ENCODE measurements around the gene TRIM26. TPM values are rescaled to one million over a fixed set of nuclear protein-coding genes. Genes with fewer than 3 reads are reported as not detected.
"Not testable (repeated sequence)": the region's sequence is repeated elsewhere in the genome, so short reads cannot be mapped to it uniquely, and the experiment has no call there.

Gene TRIM26
- total and polyA plus RNA-seq, 8 donors: 29.4 to 51.3 (median 31.9) TPM

GRCh38 chr6:30171677-30172471 is 41.3 kb downstream of the TRIM26 start:
- intact Hi-C loops (cut with DNase I): no loop called here
- peak in 3 of 4 donors; percentile 22 to 78 (median 47) for DNase-seq
- TF ChIP-seq CTCF (IDR thresholded peaks at IDR 0.05): no peak
- Histone ChIP-seq H3K36me3 (no peaks in the 10 kb centered on the region), H3K27ac (no peak overlapping the region), H3K27me3 (peaks cover 32 to 76% of the 10 kb centered on the region in 2 donors), H3K4me1 (peaks cover 6 to 10% of the 10 kb centered on the region in 2 donors), H3K9me3 (no peaks in the 10 kb centered on the region), H3K4me3 (no peak overlapping the region)
- peak; percentile 74 for ATAC-seq

GRCh38 chr6:30169658-30170614 is 43.3 kb downstream of the TRIM26 start:
- Histone ChIP-seq H3K27me3 (peaks cover 25 to 62% of the 10 kb centered on the region in 2 donors), H3K4me3 (no peak overlapping the region), H3K4me1 (peaks cover 6 to 10% of the 10 kb centered on the region in 2 donors), H3K36me3 (no peaks in the 10 kb centered on the region), H3K9me3 (no peaks in the 10 kb centered on the region), H3K27ac (no peak overlapping the region)
- DNase-seq: peak in 2 of 4 donors; percentile 12 to 43
- peak; percentile 91 for ATAC-seq
- intact Hi-C loops (cut with DNase I): no loop called here
- peak; percentile 71 to 82 for TF ChIP-seq CTCF (IDR thresholded peaks at IDR 0.05)

GRCh38 chr6:30168741-30169140 is 44.5 kb downstream of the TRIM26 start:
- ATAC-seq (no peak), DNase-seq (no peak)
- no peak overlapping the region for H3K4me3 ChIP-seq
- intact Hi-C loops (cut with DNase I): no loop called here
- H3K4me1 ChIP-seq: peaks cover 6 to 10% of the 10 kb centered on the region in 2 donors
- H3K9me3 ChIP-seq: no peaks in the 10 kb centered on the region
- no peak overlapping the region for H3K27ac ChIP-seq
- no peaks in the 10 kb centered on the region for H3K36me3 ChIP-seq
- TF ChIP-seq CTCF (IDR thresholded peaks at IDR 0.05): no peak
- peaks cover 25 to 55% of the 10 kb centered on the region in 2 donors for H3K27me3 ChIP-seq

- Histone ChIP-seq H3K36me3 (no peaks in the 10 kb centered on the region), H3K4me3 (no peak overlapping the region), H3K4me1 (peaks cover 6 to 7% of the 10 kb centered on the region in 2 donors), H3K27me3 (peaks cover 18 to 46% of the 10 kb centered on the region in 2 donors), H3K9me3 (no peaks in the 10 kb centered on the region), H3K27ac (no peak overlapping the region)
- no peak for TF ChIP-seq CTCF (IDR thresholded peaks at IDR 0.05)
- ATAC-seq (no peak), DNase-seq (no peak)
- intact Hi-C loops (cut with DNase I): no loop called here
These were observed 46.1 kb downstream of the TRIM26 start for GRCh38 chr6:30167101-30167500.

GRCh38 chr6:30165238-30165637 is 48.0 kb downstream of the TRIM26 start:
- H3K4me3 ChIP-seq; H3K4me1 ChIP-seq; intact Hi-C loops (cut with DNase I); H3K36me3 ChIP-seq; DNase-seq; H3K27ac ChIP-seq; ATAC-seq; H3K9me3 ChIP-seq: not testable (repeated sequence)
- H3K27me3 ChIP-seq: peaks cover 0 to 28% of the 10 kb centered on the region in 2 donors

All from left lung (tissue), 10 donors.